ENCODE measurements around the gene PLEKHA3. TPM values are rescaled to one million over a fixed set of nuclear protein-coding genes. Genes with fewer than 3 reads are reported as not detected.

PLEKHA3 gene
- total RNA-seq, 1 experiment from 2014 or later: 11.0 TPM

DNA sequence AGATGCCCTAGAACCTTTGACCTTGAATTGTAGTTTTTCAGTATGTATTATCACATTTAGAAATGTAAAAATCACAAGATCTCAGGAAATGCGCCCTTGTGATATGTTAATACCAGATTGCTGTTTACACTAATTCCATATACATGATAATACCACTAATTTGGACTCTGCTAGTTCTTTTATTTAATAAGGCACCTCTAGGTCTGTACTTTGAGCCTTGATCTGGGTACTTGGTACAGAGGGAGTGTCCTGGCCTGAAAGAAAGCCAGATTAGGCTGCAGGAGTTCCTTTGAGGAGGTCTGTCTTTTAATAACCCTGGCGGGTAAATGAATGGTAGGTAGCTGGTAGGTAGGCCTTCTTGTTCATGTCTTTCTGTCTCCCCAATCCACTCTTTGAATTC lies 26.3 kb downstream of the PLEKHA3 start:
- peaks cover 33% of the 10 kb centered on the region for H3K79me2 ChIP-seq (ENCODE audit: low read length)
- no peaks in the 10 kb centered on the region for H3K9me3 ChIP-seq (ENCODE audit: low read length)
- H3K4me3 ChIP-seq (ENCODE audit: low read length): no peak overlapping the region
- peaks cover 32% of the 10 kb centered on the region for H3K36me3 ChIP-seq (ENCODE audit: insufficient read depth, low read length)
- no peak overlapping the region for H3K27ac ChIP-seq (ENCODE audit: low read length)
- no peaks in the 10 kb centered on the region for H3K27me3 ChIP-seq (ENCODE audit: low read length)
- no peak for DNase-seq
- no peak overlapping the region for H3K4me2 ChIP-seq (ENCODE audit: low read depth, low read length, poor library complexity, severe bottlenecking)
- no peaks in the 10 kb centered on the region for H4K20me1 ChIP-seq (ENCODE audit: insufficient read depth, low read depth, low read length)
- H3K9ac ChIP-seq (ENCODE audit: low read length): no peak overlapping the region
- no peaks in the 10 kb centered on the region for H3K4me1 ChIP-seq (ENCODE audit: low read length)
- H2AFZ ChIP-seq (ENCODE audit: low read length): no peak overlapping the region
- no peaks in the 10 kb centered on the region for H3K9me2 ChIP-seq (replicated peaks; ENCODE audit: insufficient read depth, low read length)

DNA sequence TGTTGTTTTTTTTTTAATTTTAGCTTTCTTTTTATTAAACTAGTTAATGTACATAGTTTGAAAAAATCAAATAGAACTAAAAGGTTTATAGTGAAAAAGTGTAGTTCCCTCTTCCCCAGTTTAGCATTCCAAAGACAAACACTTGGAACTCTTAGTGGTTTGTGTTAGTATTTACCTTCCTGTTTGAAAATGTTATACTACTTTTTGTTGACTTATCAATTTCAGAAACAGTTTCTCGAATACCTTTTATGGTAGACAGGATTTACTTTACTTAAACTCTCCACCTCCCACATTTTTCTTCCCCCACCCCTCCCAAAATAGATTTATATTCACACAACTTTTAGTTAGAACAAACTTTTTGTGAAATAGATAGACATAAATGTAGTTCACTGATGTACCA lies 26.7 kb downstream of the PLEKHA3 start:
- no peak overlapping the region for H3K4me3 ChIP-seq (ENCODE audit: low read length)
- DNase-seq: no peak
- no peak overlapping the region for H3K9ac ChIP-seq (ENCODE audit: low read length)
- H4K20me1 ChIP-seq (ENCODE audit: insufficient read depth, low read depth, low read length): no peaks in the 10 kb centered on the region
- no peaks in the 10 kb centered on the region for H3K27me3 ChIP-seq (ENCODE audit: low read length)
- no peak overlapping the region for H2AFZ ChIP-seq (ENCODE audit: low read length)
- no peaks in the 10 kb centered on the region for H3K9me3 ChIP-seq (ENCODE audit: low read length)
- peaks cover 33% of the 10 kb centered on the region for H3K79me2 ChIP-seq (ENCODE audit: low read length)
- no peak overlapping the region for H3K27ac ChIP-seq (ENCODE audit: low read length)
- no peaks in the 10 kb centered on the region for H3K4me1 ChIP-seq (ENCODE audit: low read length)
- H3K9me2 ChIP-seq (replicated peaks; ENCODE audit: insufficient read depth, low read length): no peaks in the 10 kb centered on the region
- no peak overlapping the region for H3K4me2 ChIP-seq (ENCODE audit: low read depth, low read length, poor library complexity, severe bottlenecking)
- peaks cover 31% of the 10 kb centered on the region for H3K36me3 ChIP-seq (ENCODE audit: insufficient read depth, low read length)

DNA sequence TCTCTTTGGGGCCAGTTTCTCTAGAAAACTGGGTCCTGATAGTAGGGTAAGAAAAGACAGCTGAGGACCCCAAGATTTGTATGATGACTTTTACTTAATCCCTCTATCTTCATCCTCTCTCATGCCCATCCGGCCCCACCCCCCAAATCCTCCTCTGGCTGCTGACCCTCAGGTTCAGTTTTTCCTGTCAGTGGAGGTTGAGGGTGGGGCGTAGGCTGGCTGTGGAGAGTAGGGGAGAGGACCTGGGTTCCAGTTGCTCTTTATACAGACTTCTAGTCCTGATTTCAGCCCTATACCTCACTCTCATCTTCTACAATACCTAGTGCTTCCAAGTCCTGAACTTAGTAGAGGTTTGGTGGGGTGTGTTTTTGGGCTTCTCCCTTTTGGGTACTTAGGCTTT lies 28.4 kb downstream of the PLEKHA3 start:
- no peak for DNase-seq
- Histone ChIP-seq H3K27me3 (ENCODE audit: low read length) (no peaks in the 10 kb centered on the region), H3K79me2 (ENCODE audit: low read length) (peaks cover 42% of the 10 kb centered on the region), H3K9me2 (replicated peaks; ENCODE audit: insufficient read depth, low read length) (no peaks in the 10 kb centered on the region), H2AFZ (ENCODE audit: low read length) (no peak overlapping the region), H4K20me1 (ENCODE audit: insufficient read depth, low read depth, low read length) (no peaks in the 10 kb centered on the region), H3K36me3 (ENCODE audit: insufficient read depth, low read length) (peaks cover 18% of the 10 kb centered on the region; the same call in 1 of the 2 replicates), H3K4me3 (ENCODE audit: low read length) (no peak overlapping the region), H3K9me3 (ENCODE audit: low read length) (no peaks in the 10 kb centered on the region), H3K27ac (ENCODE audit: low read length) (no peak overlapping the region), H3K9ac (ENCODE audit: low read length) (no peak overlapping the region), H3K4me1 (ENCODE audit: low read length) (no peaks in the 10 kb centered on the region), H3K4me2 (ENCODE audit: low read depth, low read length, poor library complexity, severe bottlenecking) (no peak overlapping the region)

DNA sequence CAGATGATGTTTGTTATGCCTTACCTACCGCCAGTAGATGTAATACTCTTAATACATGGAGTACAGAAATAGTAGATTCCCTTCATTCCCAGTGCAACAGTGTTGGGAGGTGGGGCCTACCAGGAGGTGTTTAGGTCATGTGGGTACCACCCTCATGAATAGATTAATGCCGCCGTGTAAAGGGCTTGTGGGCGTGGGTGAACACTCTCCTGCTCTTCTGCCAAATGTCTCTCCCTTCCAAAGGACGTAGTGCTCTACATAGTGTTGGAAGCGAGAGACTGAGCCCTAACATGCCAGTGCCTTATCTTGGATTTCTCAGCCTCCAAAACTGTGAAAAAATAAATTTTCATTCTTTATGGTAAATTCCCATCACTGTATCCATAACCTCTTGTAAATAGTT lies 30.1 kb downstream of the PLEKHA3 start:
- Histone ChIP-seq H3K79me2 (ENCODE audit: low read length) (peaks cover 59% of the 10 kb centered on the region), H3K9me3 (ENCODE audit: low read length) (no peaks in the 10 kb centered on the region), H3K4me1 (ENCODE audit: low read length) (no peaks in the 10 kb centered on the region; the same call in 1 of the 2 replicates), H3K4me3 (ENCODE audit: low read length) (no peak overlapping the region), H3K9me2 (replicated peaks; ENCODE audit: insufficient read depth, low read length) (0 out of 2 replicates have a peak, but pooled peaks cover 3% of the 10 kb centered on the region), H3K27me3 (ENCODE audit: low read length) (no peaks in the 10 kb centered on the region), H2AFZ (ENCODE audit: low read length) (no peak overlapping the region), H3K36me3 (ENCODE audit: insufficient read depth, low read length) (peaks cover 30% of the 10 kb centered on the region; the same call in 1 of the 2 replicates), H3K9ac (ENCODE audit: low read length) (no peak overlapping the region), H4K20me1 (ENCODE audit: insufficient read depth, low read depth, low read length) (no peaks in the 10 kb centered on the region), H3K27ac (ENCODE audit: low read length) (no peak overlapping the region), H3K4me2 (ENCODE audit: low read depth, low read length, poor library complexity, severe bottlenecking) (no peak overlapping the region)
- DNase-seq: no peak

DNA sequence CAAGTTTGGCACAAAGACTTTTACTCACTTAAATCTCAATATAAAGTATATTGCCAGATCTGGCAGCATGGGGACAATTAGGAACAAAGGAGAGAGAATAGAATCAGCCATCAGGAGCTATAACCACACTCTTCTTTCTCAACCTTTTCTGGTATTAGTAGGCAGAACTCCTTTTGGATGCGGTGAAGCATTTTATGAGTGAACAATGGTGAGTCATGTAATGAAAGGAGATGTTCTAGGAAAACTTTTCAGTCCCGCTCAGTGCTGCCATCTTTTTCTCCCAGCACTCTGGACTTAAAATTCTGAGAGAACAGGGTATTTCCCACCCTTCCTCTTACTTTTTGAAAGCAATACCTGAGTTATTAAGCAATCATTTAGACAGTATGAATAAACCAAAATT lies 32.2 kb downstream of the PLEKHA3 start:
- H3K4me3 ChIP-seq (ENCODE audit: low read length): no peak overlapping the region

DNA sequence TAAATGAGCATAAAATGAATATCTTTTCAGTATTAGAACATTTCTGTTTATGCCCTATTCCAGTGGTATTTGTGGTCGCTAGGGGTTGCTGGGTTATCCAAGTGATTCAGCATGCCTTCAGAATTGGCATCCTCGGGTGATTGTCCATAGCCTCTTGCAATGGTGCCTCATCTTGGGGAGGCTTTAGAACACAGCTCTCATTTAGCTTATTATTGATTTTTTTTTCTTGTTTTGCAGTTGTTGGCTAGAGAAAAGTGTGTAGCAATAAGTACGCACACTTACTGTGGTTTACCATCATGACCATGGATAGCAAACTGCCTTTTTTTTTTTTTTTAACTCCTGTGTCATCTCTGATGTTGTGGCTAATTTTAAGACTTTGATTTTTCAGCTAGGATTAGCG lies 33.6 kb downstream of the PLEKHA3 start:
- H3K4me1 ChIP-seq (ENCODE audit: low read length): peaks cover 11% of the 10 kb centered on the region
- no peaks in the 10 kb centered on the region for H3K9me3 ChIP-seq (ENCODE audit: low read length)
- H3K27ac ChIP-seq (ENCODE audit: low read length): no peak overlapping the region
- peaks cover 25% of the 10 kb centered on the region; the same call in 1 of the 2 replicates for H3K36me3 ChIP-seq (ENCODE audit: insufficient read depth, low read length)
- H3K27me3 ChIP-seq (ENCODE audit: low read length): no peaks in the 10 kb centered on the region
- no peaks in the 10 kb centered on the region for H4K20me1 ChIP-seq (ENCODE audit: insufficient read depth, low read depth, low read length)
- 0 out of 2 replicates have a peak, but pooled peaks cover 3% of the 10 kb centered on the region for H3K9me2 ChIP-seq (replicated peaks; ENCODE audit: insufficient read depth, low read length)
- no peak for DNase-seq
- H2AFZ ChIP-seq (ENCODE audit: low read length): no peak overlapping the region
- H3K79me2 ChIP-seq (ENCODE audit: low read length): peaks cover 36% of the 10 kb centered on the region
- H3K9ac ChIP-seq (ENCODE audit: low read length): no peak overlapping the region
- H3K4me2 ChIP-seq (ENCODE audit: low read depth, low read length, poor library complexity, severe bottlenecking): no peak overlapping the region
- H3K4me3 ChIP-seq (ENCODE audit: low read length): no peak overlapping the region

More for the DNA sequence above, 32.2 kb downstream of the PLEKHA3 start:
- no peak for DNase-seq
- Histone ChIP-seq H3K79me2 (ENCODE audit: low read length) (peaks cover 47% of the 10 kb centered on the region), H4K20me1 (ENCODE audit: insufficient read depth, low read depth, low read length) (no peaks in the 10 kb centered on the region), H3K27ac (ENCODE audit: low read length) (no peak overlapping the region), H3K4me1 (ENCODE audit: low read length) (peaks cover 11% of the 10 kb centered on the region), H2AFZ (ENCODE audit: low read length) (no peak overlapping the region), H3K9me3 (ENCODE audit: low read length) (no peaks in the 10 kb centered on the region), H3K9ac (ENCODE audit: low read length) (no peak overlapping the region), H3K36me3 (ENCODE audit: insufficient read depth, low read length) (peaks cover 23% of the 10 kb centered on the region; the same call in 1 of the 2 replicates), H3K9me2 (replicated peaks; ENCODE audit: insufficient read depth, low read length) (0 out of 2 replicates have a peak, but pooled peaks cover 3% of the 10 kb centered on the region), H3K4me2 (ENCODE audit: low read depth, low read length, poor library complexity, severe bottlenecking) (no peak overlapping the region), H3K27me3 (ENCODE audit: low read length) (no peaks in the 10 kb centered on the region)

DNA sequence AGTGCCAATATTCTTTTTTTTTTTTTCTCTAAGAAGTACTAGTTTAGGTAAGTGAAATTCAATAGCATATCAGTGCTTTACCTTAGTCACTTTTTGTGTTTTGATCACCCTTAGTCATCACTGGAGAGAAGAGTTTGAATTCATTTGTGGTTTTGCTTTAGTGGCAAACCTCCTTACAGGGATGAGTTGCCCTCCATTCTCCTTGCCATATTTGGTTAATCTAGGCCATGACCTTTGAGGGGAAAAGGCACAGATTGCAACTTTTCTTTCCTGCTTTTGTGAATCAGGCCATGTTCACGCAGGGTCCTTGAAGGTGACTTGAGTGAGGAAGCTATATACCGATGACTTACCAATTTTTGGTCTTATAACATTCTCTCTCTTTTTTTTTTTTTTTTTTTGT lies 34.4 kb downstream of the PLEKHA3 start:
- no peaks in the 10 kb centered on the region for H3K27me3 ChIP-seq (ENCODE audit: low read length)
- no peak for DNase-seq
- H3K9ac ChIP-seq (ENCODE audit: low read length): no peak overlapping the region
- 0 out of 2 replicates have a peak, but pooled peaks cover 3% of the 10 kb centered on the region for H3K9me2 ChIP-seq (replicated peaks; ENCODE audit: insufficient read depth, low read length)
- H3K79me2 ChIP-seq (ENCODE audit: low read length): peaks cover 32% of the 10 kb centered on the region
- no peak overlapping the region for H3K4me3 ChIP-seq (ENCODE audit: low read length)
- peaks cover 11% of the 10 kb centered on the region for H3K4me1 ChIP-seq (ENCODE audit: low read length)
- H3K9me3 ChIP-seq (ENCODE audit: low read length): no peaks in the 10 kb centered on the region
- H3K36me3 ChIP-seq (ENCODE audit: insufficient read depth, low read length): peaks cover 24% of the 10 kb centered on the region; the same call in 1 of the 2 replicates
- no peaks in the 10 kb centered on the region for H4K20me1 ChIP-seq (ENCODE audit: insufficient read depth, low read depth, low read length)
- H2AFZ ChIP-seq (ENCODE audit: low read length): no peak overlapping the region
- H3K27ac ChIP-seq (ENCODE audit: low read length): no peak overlapping the region
- no peak overlapping the region for H3K4me2 ChIP-seq (ENCODE audit: low read depth, low read length, poor library complexity, severe bottlenecking)

DNA sequence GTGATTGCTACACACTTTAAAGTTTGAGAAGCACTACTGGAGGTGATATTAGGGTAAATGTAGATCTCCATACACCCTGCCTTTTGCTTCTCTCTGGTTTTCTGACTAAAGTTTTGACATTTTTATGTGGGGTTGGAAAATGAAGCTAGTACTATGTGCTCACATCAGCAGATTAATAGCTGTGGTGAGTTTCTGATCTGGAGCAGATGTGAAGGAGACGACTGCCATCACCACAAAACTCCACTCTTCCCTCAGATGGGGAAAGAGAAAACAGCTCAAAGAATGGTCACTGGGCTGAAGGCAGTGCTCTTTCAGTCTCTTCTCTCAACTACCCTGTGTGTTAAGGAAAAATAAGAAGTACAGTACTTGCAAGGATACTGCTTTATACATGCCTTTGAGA lies 37.2 kb downstream of the PLEKHA3 start:
- Histone ChIP-seq H3K27ac (ENCODE audit: low read length) (no peak overlapping the region), H3K4me1 (ENCODE audit: low read length) (peaks cover 11% of the 10 kb centered on the region), H3K9ac (ENCODE audit: low read length) (no peak overlapping the region), H3K79me2 (ENCODE audit: low read length) (peaks cover 21% of the 10 kb centered on the region; the same call in 1 of the 2 replicates), H3K4me2 (ENCODE audit: low read depth, low read length, poor library complexity, severe bottlenecking) (no peak overlapping the region), H3K27me3 (ENCODE audit: low read length) (no peaks in the 10 kb centered on the region), H3K36me3 (ENCODE audit: insufficient read depth, low read length) (peaks cover 22% of the 10 kb centered on the region; the same call in 1 of the 2 replicates), H3K9me2 (replicated peaks; ENCODE audit: insufficient read depth, low read length) (0 out of 2 replicates have a peak, but pooled peaks cover 3% of the 10 kb centered on the region), H4K20me1 (ENCODE audit: insufficient read depth, low read depth, low read length) (no peaks in the 10 kb centered on the region), H3K4me3 (ENCODE audit: low read length) (no peak overlapping the region), H2AFZ (ENCODE audit: low read length) (no peak overlapping the region), H3K9me3 (ENCODE audit: low read length) (no peaks in the 10 kb centered on the region)
- no peak for DNase-seq
